Tibial nerve (tissue), 4 donors: ENCODE results near the gene ZNF26. TPM values are rescaled to one million over a fixed set of nuclear protein-coding genes. Genes with fewer than 3 reads are reported as not detected.
A peak's percentile ranks its signal among the peaks of the same experiment; 100 is the strongest.

Experiments
- DNase-seq, 2 donors: peaks; one replicate each; pipeline ENCODE4 v3.0.0-alpha.2; 2019; ENCODE audit warnings: low spot score in 2 of 2
- H3K27ac ChIP-seq, 4 donors: fragments of 200-600 bp; sonication (generic) in 3 of 4; one replicate each; pipeline ENCODE4 v1.5.1; 2017 to 2019; ENCODE audit warnings: mild to moderate bottlenecking in 1 of 4
- H3K27me3 ChIP-seq, 2 donors: fragments of 200-600 bp; sonication (generic) in 1 of 2; one replicate each; pipeline versions ENCODE4 v1.5.1 to v1.6.0; 2017 to 2019
- H3K36me3 ChIP-seq, 3 donors: fragments of 200-600 bp; sonication (generic); one replicate each; pipeline ENCODE4 v1.5.1; 2018 to 2019
- H3K4me1 ChIP-seq, 4 donors: fragments of 200-600 bp; sonication (generic) in 3 of 4; one replicate each; pipeline ENCODE4 v1.5.1; 2017 to 2019
- H3K4me3 ChIP-seq, 4 donors: fragments of 200-600 bp; sonication (generic) in 3 of 4; one replicate each; pipeline ENCODE4 v1.5.1; 2017 to 2019; ENCODE audit warnings: mild to moderate bottlenecking in 1 of 4, moderate library complexity in 1 of 4
- H3K9me3 ChIP-seq, 4 donors: fragments of 200-600 bp; sonication (generic) in 3 of 4; one replicate each; pipeline ENCODE4 v1.5.1; 2017 to 2019
- EP300 ChIP-seq, 2 donors: sonication (generic); formaldehyde crosslinking; IDR thresholded peaks; one replicate each; pipeline ENCODE4 v1.6.1; 2017; ENCODE audit warnings: antibody characterized with exemption in 2 of 2, mild to moderate bottlenecking in 1 of 2
- POLR2A ChIP-seq, 2 donors: fragments of 450-650 bp; IDR thresholded peaks; one replicate each; pipeline ENCODE4 v1.6.1; 2017; ENCODE audit warnings: antibody characterized with exemption in 2 of 2, mild to moderate bottlenecking in 2 of 2, moderate library complexity in 2 of 2
- WGBS, 2 donors: methylation state at CpG; one replicate each; pipeline ENCODE4 v1.1.5; 2018; 5-methylcytosine and 5-hydroxymethylcytosine counted together
- total RNA-seq, 4 donors: library from RNA; depleted of rRNA; stranded (reverse); fragments of >200 nt; gene quantifications; one replicate each; pipeline ENCODE4 v1.1.0, GENCODE V29; 2016
- TF ChIP-seq, protein P1 (sequence below), 5 experiments: fragments of 200-600 bp in 3 of 5; fragments of 450-650 bp in 2 of 5; sonication (generic) in 3 of 5; IDR thresholded peaks; one replicate each; pipeline ENCODE4 v1.5.1; 2016 to 2019; ENCODE audit warnings: antibody characterized with exemption in 5 of 5, mild to moderate bottlenecking in 3 of 5, moderate library complexity in 2 of 5

The ZNF26 gene
- total RNA-seq, 4 donors from 2014 or later, result 15.5 to 30.8 (median 21.2) TPM

- TF ChIP-seq POLR2A (IDR thresholded peaks at IDR 0.05), result no peak
- TF ChIP-seq EP300 (IDR thresholded peaks at IDR 0.05), result no peak
- TF ChIP-seq, protein P1, sequence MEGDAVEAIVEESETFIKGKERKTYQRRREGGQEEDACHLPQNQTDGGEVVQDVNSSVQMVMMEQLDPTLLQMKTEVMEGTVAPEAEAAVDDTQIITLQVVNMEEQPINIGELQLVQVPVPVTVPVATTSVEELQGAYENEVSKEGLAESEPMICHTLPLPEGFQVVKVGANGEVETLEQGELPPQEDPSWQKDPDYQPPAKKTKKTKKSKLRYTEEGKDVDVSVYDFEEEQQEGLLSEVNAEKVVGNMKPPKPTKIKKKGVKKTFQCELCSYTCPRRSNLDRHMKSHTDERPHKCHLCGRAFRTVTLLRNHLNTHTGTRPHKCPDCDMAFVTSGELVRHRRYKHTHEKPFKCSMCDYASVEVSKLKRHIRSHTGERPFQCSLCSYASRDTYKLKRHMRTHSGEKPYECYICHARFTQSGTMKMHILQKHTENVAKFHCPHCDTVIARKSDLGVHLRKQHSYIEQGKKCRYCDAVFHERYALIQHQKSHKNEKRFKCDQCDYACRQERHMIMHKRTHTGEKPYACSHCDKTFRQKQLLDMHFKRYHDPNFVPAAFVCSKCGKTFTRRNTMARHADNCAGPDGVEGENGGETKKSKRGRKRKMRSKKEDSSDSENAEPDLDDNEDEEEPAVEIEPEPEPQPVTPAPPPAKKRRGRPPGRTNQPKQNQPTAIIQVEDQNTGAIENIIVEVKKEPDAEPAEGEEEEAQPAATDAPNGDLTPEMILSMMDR (IDR thresholded peaks at IDR 0.05), result no peak
- H3K9me3 ChIP-seq, result peaks cover 0 to 66% (median 21%) of the 10 kb centered on the region in 4 donors
- no peaks in the 10 kb centered on the region for H3K27me3 ChIP-seq
- H3K27ac ChIP-seq, result no peak overlapping the region
- no peak overlapping the region for H3K4me3 ChIP-seq
- no peak for DNase-seq
- peaks cover 0 to 22% (median 5%) of the 10 kb centered on the region in 4 donors for H3K4me1 ChIP-seq
- 95% methylated on average over 18 of the region's 18 CpGs for WGBS, 2 donors
- peaks cover 0 to 49% (median 2%) of the 10 kb centered on the region in 3 donors for H3K36me3 ChIP-seq
Observed at GRCh38 chr12:132952371-132953162, 33.6 kb upstream of the ZNF26 start.

GRCh38 chr12:132953163-132953425 lies 33.1 kb upstream of the ZNF26 start:
- Histone ChIP-seq H3K27ac (no peak overlapping the region), H3K4me3 (no peak overlapping the region), H3K36me3 (peaks cover 0 to 44% (median 2%) of the 10 kb centered on the region in 3 donors), H3K4me1 (peaks cover 0 to 26% (median 5%) of the 10 kb centered on the region in 4 donors), H3K27me3 (no peaks in the 10 kb centered on the region), H3K9me3 (peaks cover 0 to 61% (median 19%) of the 10 kb centered on the region in 4 donors)
- TF ChIP-seq, protein P1 (IDR thresholded peaks at IDR 0.05), result no peak
- TF ChIP-seq POLR2A (IDR thresholded peaks at IDR 0.05) (no peak), EP300 (IDR thresholded peaks at IDR 0.05) (no peak)
- WGBS, 2 donors, result 98 to 100% methylated on average over 2 of the region's 2 CpGs
- DNase-seq, result no peak

GRCh38 chr12:132953771-132954170 lies 32.4 kb upstream of the ZNF26 start:
- H3K4me1 ChIP-seq, result peaks cover 0 to 26% (median 5%) of the 10 kb centered on the region in 4 donors
- 97 to 98% methylated on average over 7 of the region's 7 CpGs for WGBS, 2 donors
- DNase-seq, result no peak
- H3K9me3 ChIP-seq, result peaks cover 0 to 59% (median 15%) of the 10 kb centered on the region in 4 donors
- H3K27ac ChIP-seq, result no peak overlapping the region
- H3K36me3 ChIP-seq, result peaks cover 0 to 43% (median under 1%) of the 10 kb centered on the region in 3 donors
- no peaks in the 10 kb centered on the region for H3K27me3 ChIP-seq
- no peak overlapping the region for H3K4me3 ChIP-seq
- TF ChIP-seq POLR2A (IDR thresholded peaks at IDR 0.05) (no peak), EP300 (IDR thresholded peaks at IDR 0.05) (no peak)
- TF ChIP-seq, protein P1 (IDR thresholded peaks at IDR 0.05), result no peak

DNA sequence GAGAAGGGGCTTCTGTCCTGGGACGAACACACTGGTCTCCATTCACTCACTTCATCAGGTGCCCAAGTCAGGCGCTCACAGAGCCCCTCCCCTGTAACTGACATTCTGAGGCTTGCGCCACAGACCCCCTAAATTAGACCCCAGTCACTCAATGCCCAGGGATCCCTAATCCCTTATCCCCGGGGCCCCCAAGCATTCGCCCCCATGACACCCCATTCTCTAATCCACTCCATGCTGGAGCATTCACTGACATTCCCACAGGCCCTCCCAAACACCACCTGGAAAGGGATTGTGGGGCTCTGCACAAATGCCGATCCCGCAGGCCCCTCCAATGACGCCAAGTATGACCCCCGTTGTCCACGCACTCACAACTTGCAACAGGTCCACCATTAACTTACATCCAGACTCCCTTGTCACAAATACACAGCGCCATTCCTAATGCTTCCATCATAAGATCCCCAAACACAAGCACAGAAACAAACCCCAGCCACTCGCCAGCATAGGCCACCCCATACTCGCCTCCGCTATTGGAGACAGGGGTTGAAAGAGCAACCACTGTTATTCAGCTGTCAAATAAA lies 31.6 kb upstream of the ZNF26 start:
- Histone ChIP-seq H3K27ac (peak overlapping the region in 2 of 4 donors; percentile 93 to 96), H3K36me3 (peaks cover 0 to 42% (median 0%) of the 10 kb centered on the region in 3 donors), H3K27me3 (no peaks in the 10 kb centered on the region), H3K9me3 (peaks cover 0 to 58% (median 12%) of the 10 kb centered on the region in 4 donors), H3K4me1 (peaks cover 0 to 26% (median 5%) of the 10 kb centered on the region in 4 donors), H3K4me3 (peak overlapping the region in 3 of 4 donors; percentile 77 to 84 (median 79))
- 85 to 90% methylated on average over 14 of the region's 14 CpGs for WGBS, 2 donors
- no peak for TF ChIP-seq EP300 (IDR thresholded peaks at IDR 0.05)
- no peak for DNase-seq

GRCh38 chr12:132955094-132956010 lies 30.8 kb upstream of the ZNF26 start:
- TF ChIP-seq, protein P1 (IDR thresholded peaks at IDR 0.05), result peak in 1 of 5 experiments; percentile 7
- TF ChIP-seq POLR2A (IDR thresholded peaks at IDR 0.05), result no peak
- 15 to 17% methylated on average over 32 to 34 of the region's 39 CpGs for WGBS, 2 donors
- Histone ChIP-seq H3K27me3 (no peaks in the 10 kb centered on the region), H3K4me1 (peaks cover 0 to 26% (median 5%) of the 10 kb centered on the region in 4 donors), H3K27ac (peak overlapping the region; percentile 88 to 96 (median 92)), H3K36me3 (peaks cover 0 to 39% (median 0%) of the 10 kb centered on the region in 3 donors), H3K4me3 (peak overlapping the region; percentile 77 to 97 (median 82)), H3K9me3 (peaks cover 0 to 58% (median 7%) of the 10 kb centered on the region in 4 donors)
- peak in 1 of 2 donors; percentile 12 for DNase-seq
